Fibroblast of peridontal ligament (primary cell): ENCODE measurements around the gene RBMS1.
"Not testable (repeated sequence)": the region's sequence is repeated elsewhere in the genome, so short reads cannot be mapped to it uniquely, and the experiment has no call there.

Experiments
- DNase-seq: peaks from one replicate; pipeline ENCODE4 v3.0.0-alpha.2; 2010; ENCODE audit errors: extremely low read depth

RBMS1 gene

GRCh38 chr2:160434254-160434948 lies 59.2 kb downstream of the RBMS1 start:
- DNase-seq: no peak

GRCh38 chr2:160433466-160434140 lies 60.0 kb downstream of the RBMS1 start:
- no peak for DNase-seq

GRCh38 chr2:160432633-160433032 lies 61.0 kb downstream of the RBMS1 start:
- no peak for DNase-seq

- DNase-seq: no peak
These were observed 62.2 kb downstream of the RBMS1 start for GRCh38 chr2:160431441-160431840.

GRCh38 chr2:160430001-160430344 lies 63.6 kb downstream of the RBMS1 start:
- DNase-seq: no peak

GRCh38 chr2:160429248-160430000 lies 64.2 kb downstream of the RBMS1 start:
- DNase-seq: peak; percentile 88

GRCh38 chr2:160428405-160428763 lies 65.2 kb downstream of the RBMS1 start:
- DNase-seq: no peak

GRCh38 chr2:160427629-160428404 lies 65.8 kb downstream of the RBMS1 start:
- DNase-seq: peak; percentile 92

- DNase-seq: no peak
These were observed 67.0 kb downstream of the RBMS1 start for GRCh38 chr2:160426604-160427003.

GRCh38 chr2:160425434-160426151 lies 68.0 kb downstream of the RBMS1 start:
- DNase-seq: no peak

- no peak for DNase-seq
These were observed 70.5 kb downstream of the RBMS1 start for GRCh38 chr2:160423126-160423525.

- DNase-seq: not testable (repeated sequence)
These were observed 71.7 kb downstream of the RBMS1 start for GRCh38 chr2:160421646-160422501.

- DNase-seq: no peak
These were observed 72.9 kb downstream of the RBMS1 start for GRCh38 chr2:160420711-160421110.

GRCh38 chr2:160419776-160420505 lies 73.7 kb downstream of the RBMS1 start:
- peak; percentile 92 for DNase-seq

- no peak for DNase-seq
These were observed 74.8 kb downstream of the RBMS1 start for GRCh38 chr2:160418853-160419252.

- no peak for DNase-seq
These were observed 75.2 kb downstream of the RBMS1 start for GRCh38 chr2:160418398-160418765.

GRCh38 chr2:160417745-160418397 lies 75.7 kb downstream of the RBMS1 start:
- peak; percentile 76 for DNase-seq

GRCh38 chr2:160415991-160416390 lies 77.6 kb downstream of the RBMS1 start:
- peak; percentile 80 for DNase-seq

GRCh38 chr2:160411955-160412354 lies 81.7 kb downstream of the RBMS1 start:
- DNase-seq: no peak
